HepG2 (cell line): ENCODE measurements around the gene ZNF500. TPM values are rescaled to one million over a fixed set of nuclear protein-coding genes. Genes with fewer than 3 reads are reported as not detected.
A peak's percentile ranks its signal among the peaks of the same experiment; 100 is the strongest.

Experiments used
- BHLHE40 ChIP-seq: IDR thresholded peaks from 2 replicates; pipeline ENCODE4 v1.6.1; 2011; ENCODE audit warnings: low read length, improper control_type of control experiment
- CSRNP2 ChIP-seq: sonication (generic); formaldehyde crosslinking; conservative IDR thresholded peaks from 2 replicates; pipeline ENCODE4 v1.8.0; 2022; ENCODE audit warnings: low read depth, missing genetic modification reagents
- DPF2 ChIP-seq: sonication (generic); formaldehyde crosslinking; IDR thresholded peaks from 2 replicates; pipeline ENCODE4 v1.4.0; 2020; ENCODE audit warnings: mild to moderate bottlenecking, low read depth, missing genetic modification reagents, borderline replicate concordance
- HMGXB3 ChIP-seq: sonication (generic); formaldehyde crosslinking; IDR thresholded peaks from 2 replicates; pipeline ENCODE4 v1.4.0; 2020; ENCODE audit warnings: missing genetic modification reagents, borderline replicate concordance
- KDM2A ChIP-seq: sonication (generic); formaldehyde crosslinking; IDR thresholded peaks from 2 replicates; pipeline ENCODE4 v1.4.0; 2020; ENCODE audit warnings: low read depth, missing genetic modification reagents, borderline replicate concordance
- ZC3H4 ChIP-seq: sonication (generic); formaldehyde crosslinking; IDR thresholded peaks from 2 replicates; pipeline ENCODE4 v1.4.0; 2020; ENCODE audit warnings: missing genetic modification reagents, borderline replicate concordance
- ZFP91 ChIP-seq: sonication (generic); formaldehyde crosslinking; IDR thresholded peaks from 2 replicates; pipeline ENCODE4 v1.9.0; 2022; ENCODE audit warnings: missing genetic modification reagents, mild to moderate bottlenecking, borderline replicate concordance
- ZNF318 ChIP-seq: sonication (generic); formaldehyde crosslinking; IDR thresholded peaks from 2 replicates; pipeline ENCODE4 v1.4.0; 2020; ENCODE audit warnings: mild to moderate bottlenecking, missing genetic modification reagents
- ZNF572 ChIP-seq: sonication (generic); formaldehyde crosslinking; IDR thresholded peaks from 2 replicates; pipeline ENCODE4 v1.5.1; 2020; ENCODE audit warnings: mild to moderate bottlenecking, missing genetic modification reagents
- polyA plus RNA-seq, 8 experiments: library from polyadenylated mRNA; depleted of rRNA in 3 of 8; stranded (reverse) in 7 of 8; unstranded in 1 of 8; fragments of >200 nt; fragmentation: Illumina TruSeq in 4 of 8; extraction: Trizol in 4 of 8; gene quantifications; 2 replicates each; pipeline versions ENCODE4 v1.2.1 to v1.2.3, GENCODE V29; 2011 to 2016; ENCODE audit warnings: low read depth in 4 of 8, missing spikeins in 1 of 8, mixed read lengths in 1 of 8; ENCODE audit not compliant: insufficient read depth in 1 of 8
- total RNA-seq, 5 experiments: library from RNA; depleted of rRNA; stranded (reverse); fragments of >200 nt; fragmentation: Illumina TruSeq; extraction: Trizol; gene quantifications; 2 replicates each; pipeline ENCODE4 v1.2.3, GENCODE V29; 2016; ENCODE audit warnings: low read depth in 1 of 5
- TF ChIP-seq, protein P1 (sequence below): sonication (generic); formaldehyde crosslinking; IDR thresholded peaks from 2 replicates; pipeline ENCODE4 v1.5.1; 2020; ENCODE audit warnings: mild to moderate bottlenecking, missing genetic modification reagents, moderate library complexity

Gene ZNF500
- total and polyA plus RNA-seq, 2 of the 13 experiments (the other 11 are each of a cell fraction or from before 2014, with no cell fraction given) = 6.1 to 12.2 TPM

DNA sequence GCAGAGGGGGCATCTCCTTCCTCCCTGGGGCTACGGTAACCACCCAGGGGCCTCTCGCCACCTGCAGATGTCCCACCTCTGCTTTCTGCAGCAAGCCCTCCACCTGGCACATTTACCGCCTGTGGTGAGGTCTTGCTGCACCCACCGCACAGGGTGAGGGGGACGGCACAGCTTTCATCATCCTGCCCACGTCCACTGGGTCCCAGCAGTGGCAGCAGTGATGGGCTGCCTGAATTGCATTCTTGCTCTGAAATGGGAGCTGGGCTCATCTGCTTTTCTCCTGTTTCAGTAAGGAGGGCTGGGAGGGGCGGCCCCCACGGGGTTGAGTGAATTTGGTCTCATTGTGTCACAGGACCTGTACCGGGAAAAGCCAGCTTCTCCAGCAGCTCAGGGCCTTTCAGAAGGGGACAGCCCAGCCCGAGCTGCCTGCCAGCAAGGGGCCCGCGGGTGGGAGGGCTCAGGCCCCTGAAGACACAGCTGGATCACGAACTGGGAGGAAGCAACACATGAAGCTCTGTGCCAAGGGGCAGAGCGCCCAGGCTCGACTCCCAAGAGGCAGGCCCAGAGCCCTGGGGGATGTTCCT is 19.9 kb downstream of the ZNF500 start (continued):
- TF ChIP-seq ZNF318 (CRISPR knock-in tag) (no peak), CSRNP2 (CRISPR knock-in tag) (no peak), ZC3H4 (no peak), HMGXB3 (no peak), BHLHE40 (no peak), KDM2A (CRISPR knock-in tag) (peak; percentile 65; the same call in 1 of the 2 replicates), DPF2 (no peak), ZNF572 (no peak), ZFP91 (CRISPR knock-in tag) (0 out of 2 replicates have a peak, but pooled peaks have one; percentile 14)
- TF ChIP-seq, protein P1, sequence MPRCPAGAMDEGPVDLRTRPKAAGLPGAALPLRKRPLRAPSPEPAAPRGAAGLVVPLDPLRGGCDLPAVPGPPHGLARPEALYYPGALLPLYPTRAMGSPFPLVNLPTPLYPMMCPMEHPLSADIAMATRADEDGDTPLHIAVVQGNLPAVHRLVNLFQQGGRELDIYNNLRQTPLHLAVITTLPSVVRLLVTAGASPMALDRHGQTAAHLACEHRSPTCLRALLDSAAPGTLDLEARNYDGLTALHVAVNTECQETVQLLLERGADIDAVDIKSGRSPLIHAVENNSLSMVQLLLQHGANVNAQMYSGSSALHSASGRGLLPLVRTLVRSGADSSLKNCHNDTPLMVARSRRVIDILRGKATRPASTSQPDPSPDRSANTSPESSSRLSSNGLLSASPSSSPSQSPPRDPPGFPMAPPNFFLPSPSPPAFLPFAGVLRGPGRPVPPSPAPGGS (CRISPR knock-in tag) = no peak
